ENCODE results near the gene IRX5. TPM values are rescaled to one million over a fixed set of nuclear protein-coding genes. Genes with fewer than 3 reads are reported as not detected.

IRX5 gene
- total RNA-seq, 1 experiment from 2014 or later, result 1.9 TPM

GRCh38 chr16:54947616-54948015 lies 17.0 kb downstream of the IRX5 start:
- DNase-seq (ENCODE audit: low spot score), result no peak

- DNase-seq (ENCODE audit: low spot score), result no peak
These were observed 21.5 kb downstream of the IRX5 start for GRCh38 chr16:54952195-54952594.

- no peak for DNase-seq (ENCODE audit: low spot score)
These were observed 22.8 kb downstream of the IRX5 start for GRCh38 chr16:54953461-54953860.

GRCh38 chr16:54954220-54954619 lies 23.6 kb downstream of the IRX5 start:
- DNase-seq (ENCODE audit: low spot score), result no peak

- DNase-seq (ENCODE audit: low spot score), result no peak
These were observed 25.1 kb downstream of the IRX5 start for GRCh38 chr16:54955757-54956156.

- DNase-seq (ENCODE audit: low spot score), result peak; percentile 26
These were observed 26.9 kb downstream of the IRX5 start for GRCh38 chr16:54957403-54958166.

GRCh38 chr16:54962045-54962444 lies 31.4 kb downstream of the IRX5 start:
- no peak for DNase-seq (ENCODE audit: low spot score)

- no peak for DNase-seq (ENCODE audit: low spot score)
These were observed 33.6 kb downstream of the IRX5 start for GRCh38 chr16:54964239-54964638.

GRCh38 chr16:54965464-54965863 lies 34.8 kb downstream of the IRX5 start:
- no peak for DNase-seq (ENCODE audit: low spot score)

GRCh38 chr16:54968011-54968410 lies 37.3 kb downstream of the IRX5 start:
- DNase-seq (ENCODE audit: low spot score), result no peak

GRCh38 chr16:54968784-54969183 lies 38.1 kb downstream of the IRX5 start:
- no peak for DNase-seq (ENCODE audit: low spot score)

GRCh38 chr16:54970016-54970415 lies 39.4 kb downstream of the IRX5 start:
- no peak for DNase-seq (ENCODE audit: low spot score)

- DNase-seq (ENCODE audit: low spot score), result no peak
These were observed 43.7 kb downstream of the IRX5 start for GRCh38 chr16:54974367-54974766.

GRCh38 chr16:54976651-54977200 lies 46.1 kb downstream of the IRX5 start:
- no peak for DNase-seq (ENCODE audit: low spot score)

GRCh38 chr16:54977211-54977610 lies 46.5 kb downstream of the IRX5 start:
- no peak for DNase-seq (ENCODE audit: low spot score)

GRCh38 chr16:54980821-54981220 lies 50.2 kb downstream of the IRX5 start:
- no peak for DNase-seq (ENCODE audit: low spot score)
